ENCODE results near the gene ENTREP3. TPM values are rescaled to one million over a fixed set of nuclear protein-coding genes. Genes with fewer than 3 reads are reported as not detected.

The ENTREP3 gene
- total and polyA plus RNA-seq, 8 donors = 2.8 to 77.9 (median 15.7) TPM

- Histone ChIP-seq H3K4me3 (no peak overlapping the region), H3K36me3 (peaks cover 79 to 87% (median 84%) of the 10 kb centered on the region in 4 donors), H3K27ac (no peak overlapping the region), H3K27me3 (no peaks in the 10 kb centered on the region), H3K4me1 (peaks cover 10 to 22% (median 19%) of the 10 kb centered on the region in 4 donors), H3K9me3 (no peaks in the 10 kb centered on the region)
- no peak for DNase-seq
- intact Hi-C loops (cut with DNase I; ENCODE audit: low total_unique reads) = no loop called here
- 81 to 90% (median 84%) methylated on average over 6 of the region's 6 CpGs for WGBS, 5 donors
- TF ChIP-seq POLR2A (IDR thresholded peaks at IDR 0.05) (no peak), POLR2AphosphoS5 (IDR thresholded peaks at IDR 0.05) (no peak), EP300 (IDR thresholded peaks at IDR 0.05) (no peak)
- TF ChIP-seq, protein P1, sequence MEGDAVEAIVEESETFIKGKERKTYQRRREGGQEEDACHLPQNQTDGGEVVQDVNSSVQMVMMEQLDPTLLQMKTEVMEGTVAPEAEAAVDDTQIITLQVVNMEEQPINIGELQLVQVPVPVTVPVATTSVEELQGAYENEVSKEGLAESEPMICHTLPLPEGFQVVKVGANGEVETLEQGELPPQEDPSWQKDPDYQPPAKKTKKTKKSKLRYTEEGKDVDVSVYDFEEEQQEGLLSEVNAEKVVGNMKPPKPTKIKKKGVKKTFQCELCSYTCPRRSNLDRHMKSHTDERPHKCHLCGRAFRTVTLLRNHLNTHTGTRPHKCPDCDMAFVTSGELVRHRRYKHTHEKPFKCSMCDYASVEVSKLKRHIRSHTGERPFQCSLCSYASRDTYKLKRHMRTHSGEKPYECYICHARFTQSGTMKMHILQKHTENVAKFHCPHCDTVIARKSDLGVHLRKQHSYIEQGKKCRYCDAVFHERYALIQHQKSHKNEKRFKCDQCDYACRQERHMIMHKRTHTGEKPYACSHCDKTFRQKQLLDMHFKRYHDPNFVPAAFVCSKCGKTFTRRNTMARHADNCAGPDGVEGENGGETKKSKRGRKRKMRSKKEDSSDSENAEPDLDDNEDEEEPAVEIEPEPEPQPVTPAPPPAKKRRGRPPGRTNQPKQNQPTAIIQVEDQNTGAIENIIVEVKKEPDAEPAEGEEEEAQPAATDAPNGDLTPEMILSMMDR (IDR thresholded peaks at IDR 0.05) = no peak
These were observed 11.3 kb upstream of the ENTREP3 start for GRCh38 chr1:155266553-155266952.

DNA sequence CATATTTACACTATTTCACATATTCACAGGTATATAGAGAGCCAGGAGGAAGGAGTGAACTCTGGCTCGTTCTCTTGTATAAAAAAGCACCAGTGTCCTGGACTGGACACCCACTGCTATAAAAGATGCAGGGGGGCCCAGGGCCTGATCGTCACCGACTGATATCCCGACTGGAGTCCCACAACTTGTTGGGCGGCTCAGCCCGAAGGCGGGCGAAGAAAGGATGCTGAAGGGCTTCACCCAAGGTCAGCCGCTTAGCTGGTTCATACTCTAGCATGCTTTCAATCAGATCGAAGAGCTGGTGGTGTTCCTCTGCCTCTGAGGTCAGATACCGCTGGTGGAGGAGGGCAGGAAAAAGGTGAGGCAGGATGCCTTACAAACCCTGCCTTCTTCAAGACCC lies 7.8 kb upstream of the ENTREP3 start:
- TF ChIP-seq POLR2A (IDR thresholded peaks at IDR 0.05) (no peak), EP300 (IDR thresholded peaks at IDR 0.05) (no peak), POLR2AphosphoS5 (IDR thresholded peaks at IDR 0.05) (no peak)
- TF ChIP-seq, protein P1 (IDR thresholded peaks at IDR 0.05) = no peak
- no peak for DNase-seq
- Histone ChIP-seq H3K9me3 (no peaks in the 10 kb centered on the region), H3K36me3 (peaks cover 57 to 78% (median 75%) of the 10 kb centered on the region in 4 donors), H3K27ac (peak overlapping the region in 4 of 5 donors; percentile 84 to 88 (median 87)), H3K27me3 (no peaks in the 10 kb centered on the region), H3K4me1 (peaks cover 14 to 27% (median 26%) of the 10 kb centered on the region in 4 donors), H3K4me3 (no peak overlapping the region)
- intact Hi-C loops (cut with DNase I; ENCODE audit: low total_unique reads) = no loop called here
- WGBS, 5 donors = 82 to 87% (median 83%) methylated on average over 11 of the region's 11 CpGs

DNA sequence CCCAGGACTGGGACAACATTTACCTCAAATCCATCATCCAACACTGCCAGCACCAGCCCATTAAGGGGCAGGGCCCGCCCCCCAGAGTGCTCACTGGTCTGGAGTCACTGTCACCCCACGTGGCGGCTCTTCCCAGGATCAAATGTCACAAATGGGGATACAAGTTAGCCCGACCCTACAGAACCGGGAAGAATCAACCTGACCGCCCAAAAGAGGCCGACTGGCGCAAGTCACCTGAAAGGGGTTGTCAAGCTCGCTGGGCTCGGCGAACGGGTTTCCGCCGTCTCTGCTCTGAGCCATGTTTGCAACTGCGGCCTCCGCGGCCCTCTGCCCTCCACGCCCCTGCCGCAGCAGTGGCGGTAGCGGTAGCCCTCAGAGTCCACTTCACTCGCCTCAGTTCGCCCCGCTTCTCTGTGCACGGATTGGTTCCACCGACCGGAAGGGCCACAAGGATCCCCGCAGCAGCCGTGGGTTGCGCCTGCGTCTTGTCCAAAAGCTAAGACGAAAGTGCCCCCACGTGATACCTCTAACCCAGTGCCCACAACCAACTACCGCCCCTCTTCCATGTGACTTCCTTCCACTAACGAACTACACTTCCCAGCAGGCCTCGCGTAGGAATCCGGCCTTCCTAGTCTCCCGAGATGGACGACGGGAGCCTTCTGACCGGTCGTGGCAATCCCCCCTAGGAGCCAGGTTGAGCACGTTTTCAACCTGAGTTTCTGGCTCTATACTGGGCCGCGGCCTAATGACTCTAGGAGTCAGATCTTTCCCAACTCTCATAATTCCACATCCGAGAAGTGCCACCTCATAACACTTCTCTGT lies 6.8 kb upstream of the ENTREP3 start, which contains the start of gene SCAMP3:
Gene SCAMP3 (minus strand): TSS at position 509 of the 822 bp plus-strand sequence. CDS start 209 bp downstream, at position 300.
- Histone ChIP-seq H3K4me1 (peaks cover 14 to 27% (median 26%) of the 10 kb centered on the region in 4 donors), H3K36me3 (peaks cover 53 to 78% (median 75%) of the 10 kb centered on the region in 4 donors), H3K27me3 (no peaks in the 10 kb centered on the region), H3K27ac (peak within 1 kb of the TSS; percentile 82 to 88 (median 87)), H3K4me3 (peak within 1 kb of the TSS; percentile 73 to 89 (median 82)), H3K9me3 (no peaks in the 10 kb centered on the region)
- WGBS, 5 donors = 0 to 1% (median 0%) methylated on average over 38 to 47 of the region's 47 CpGs
- TF ChIP-seq POLR2AphosphoS5 (IDR thresholded peaks at IDR 0.05) = peak; percentile 79 to 97 (median 90)
- no peak for TF ChIP-seq EP300 (IDR thresholded peaks at IDR 0.05)
- peak in 1 of 4 donors; percentile 39 for TF ChIP-seq POLR2A (IDR thresholded peaks at IDR 0.05)
- TF ChIP-seq, protein P1 (IDR thresholded peaks at IDR 0.05) = peak in 1 of 7 experiments; percentile 26
- peak; percentile 95 to 99 for DNase-seq
- intact Hi-C loops (cut with DNase I; ENCODE audit: low total_unique reads) = no loop called here

DNA sequence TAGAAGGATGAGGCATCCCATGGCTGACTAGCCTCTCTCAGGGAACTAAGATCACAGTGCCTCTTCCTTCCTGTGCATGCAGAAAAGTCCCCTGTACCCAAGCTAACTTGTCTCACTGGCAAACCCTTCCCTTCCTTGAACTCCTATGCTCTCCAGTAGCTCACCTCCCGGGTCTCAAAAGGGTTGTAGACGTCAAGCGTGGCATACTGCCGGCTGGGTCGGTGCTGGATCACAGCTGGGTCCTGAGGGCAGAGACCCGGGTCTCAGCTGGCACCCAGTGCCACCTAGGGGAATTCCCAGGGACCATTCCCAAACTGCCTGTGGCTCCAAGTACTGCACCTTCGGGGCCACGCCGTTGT lies 6.2 kb upstream of the ENTREP3 start:
- Histone ChIP-seq H3K4me1 (peaks cover 14 to 30% (median 27%) of the 10 kb centered on the region in 4 donors), H3K27me3 (no peaks in the 10 kb centered on the region), H3K36me3 (peaks cover 52 to 78% (median 75%) of the 10 kb centered on the region in 4 donors), H3K27ac (peak overlapping the region; percentile 82 to 88 (median 87)), H3K4me3 (peak overlapping the region; percentile 73 to 89 (median 82)), H3K9me3 (no peaks in the 10 kb centered on the region)
- TF ChIP-seq POLR2A (IDR thresholded peaks at IDR 0.05) (no peak), EP300 (IDR thresholded peaks at IDR 0.05) (no peak), POLR2AphosphoS5 (IDR thresholded peaks at IDR 0.05) (no peak)
- TF ChIP-seq, protein P1 (IDR thresholded peaks at IDR 0.05) = no peak
- 0 to 2% (median 0%) methylated on average over 3 to 9 of the region's 9 CpGs for WGBS, 5 donors
- intact Hi-C loops (cut with DNase I; ENCODE audit: low total_unique reads) = no loop called here
- peak in 1 of 2 donors; percentile 53 for DNase-seq

All from stomach (tissue), 9 donors.